Measurements from ENCODE around the gene CBR1.

- TF ChIP-seq POLR2A (IDR thresholded peaks at IDR 0.05; ENCODE audit: low read length), result no peak
- no peak for TF ChIP-seq GATA1 (IDR thresholded peaks at IDR 0.05; ENCODE audit: low read depth, low read length)
Measured at GRCh38 chr21:36087362-36088138, 17.7 kb downstream of the CBR1 start.
